Adipose tissue (tissue), 3 donors: ENCODE results near the gene RPL31. TPM values are rescaled to one million over a fixed set of nuclear protein-coding genes. Genes with fewer than 3 reads are reported as not detected.

Source experiments
- H3K27ac ChIP-seq: one replicate; pipeline ENCODE4 v1.5.1; 2013; ENCODE audit warnings: low read depth, low read length
- WGBS, 3 donors: extraction: QIAGEN DNeasy Blood & Tissue Kit; methylation state at CpG; one replicate each; pipeline ENCODE4 v1.1.7; 2013; 5-methylcytosine and 5-hydroxymethylcytosine counted together
- polyA plus RNA-seq, 3 donors: library from polyadenylated mRNA; stranded (reverse); fragments of 200-250 nt; gene quantifications; one replicate each; pipeline ENCODE4 v1.2.3, GENCODE V29; 2013
- donor health status: healthy with polysubstance abuse.
- donor health status: Bipolar disorder and iron deficiency.
- donor health status: healthy.

The RPL31 gene
- polyA plus RNA-seq, 3 donors: 3,599 to 7,151 (median 5,339) TPM

DNA sequence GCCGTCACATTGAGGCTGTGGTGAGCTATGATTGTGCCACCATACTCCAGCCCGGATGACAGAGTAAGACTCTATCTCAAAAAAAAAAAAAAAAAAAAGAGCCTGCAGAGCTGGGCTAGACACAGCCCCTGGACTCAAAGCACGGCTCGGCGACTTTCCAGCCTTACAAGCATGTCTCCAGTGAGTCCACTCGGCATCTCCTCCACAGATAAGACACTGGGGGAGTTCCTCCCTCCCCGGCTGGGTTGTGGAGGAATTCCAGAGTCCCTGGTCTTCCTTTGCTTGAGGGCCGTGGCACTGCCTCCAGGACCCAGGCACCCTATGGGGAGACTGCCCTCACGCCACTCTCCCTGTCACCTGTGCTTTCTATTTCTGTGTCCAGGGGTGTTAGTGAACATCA lies 30.9 kb upstream of the RPL31 start:
- no peak overlapping the region for H3K27ac ChIP-seq
- 76 to 90% (median 77%) methylated on average over 9 of the region's 9 CpGs for WGBS, 3 donors

DNA sequence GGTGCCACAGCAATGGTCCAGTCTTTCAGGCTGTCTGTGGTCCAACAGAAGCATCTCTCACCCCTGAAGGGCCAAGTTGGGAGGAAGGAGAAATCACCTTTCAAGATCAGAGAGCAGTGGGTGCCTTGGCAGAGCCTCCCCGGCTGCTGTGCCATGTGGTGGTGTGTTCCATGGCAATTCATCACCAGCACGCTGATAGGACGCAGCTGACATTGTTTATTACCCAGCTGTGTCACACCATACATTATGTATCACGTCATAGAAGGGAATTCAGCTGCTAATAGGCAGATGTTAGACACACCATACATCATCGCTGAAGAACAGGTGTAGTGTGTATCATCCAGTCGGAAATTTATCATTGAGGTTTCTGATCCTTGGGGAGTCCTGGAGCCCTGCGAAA lies 29.6 kb upstream of the RPL31 start:
- WGBS, 3 donors: 89 to 91% (median 90%) methylated on average over 7 of the region's 7 CpGs
- no peak overlapping the region for H3K27ac ChIP-seq

DNA sequence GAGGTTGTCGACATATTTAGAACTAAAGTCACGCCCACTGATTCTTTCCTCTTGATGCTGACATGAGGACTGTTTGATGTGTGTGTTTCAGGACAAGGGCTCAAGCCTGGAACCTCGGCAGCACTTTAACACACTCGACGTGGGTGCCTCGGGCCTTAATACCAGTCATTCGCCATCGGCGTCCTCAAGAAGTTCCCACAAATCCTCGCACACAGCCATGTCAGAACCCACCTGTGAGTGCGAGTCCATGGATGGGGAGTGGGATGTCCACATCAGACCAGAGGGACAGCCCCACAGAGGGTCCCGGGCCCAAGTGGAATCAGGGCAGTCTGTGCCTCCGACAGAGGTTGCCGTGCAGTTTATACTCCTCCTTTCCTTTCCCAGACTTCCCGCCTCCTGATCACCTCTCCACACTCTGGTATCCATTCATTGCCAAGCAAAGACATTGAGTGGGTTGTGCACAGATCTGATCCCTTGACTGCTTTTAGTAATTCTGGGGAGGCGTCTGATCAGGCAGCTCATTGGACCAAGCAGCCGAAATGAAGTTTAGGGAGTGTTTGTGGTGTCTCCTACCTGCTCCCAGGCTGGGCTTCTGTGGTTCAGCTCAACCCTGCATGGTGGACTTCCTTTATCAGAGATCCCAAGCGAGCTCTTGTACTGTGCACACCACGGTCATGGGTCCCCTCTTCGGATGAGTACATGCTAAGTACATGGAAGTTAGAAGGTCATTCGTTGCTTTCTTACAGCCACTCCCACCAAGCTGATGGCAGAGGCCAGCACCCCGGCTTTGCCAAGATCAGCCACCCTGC lies 27.2 kb upstream of the RPL31 start:
- WGBS, 3 donors: 92 to 94% (median 93%) methylated on average over 22 of the region's 22 CpGs
- H3K27ac ChIP-seq: no peak overlapping the region

DNA sequence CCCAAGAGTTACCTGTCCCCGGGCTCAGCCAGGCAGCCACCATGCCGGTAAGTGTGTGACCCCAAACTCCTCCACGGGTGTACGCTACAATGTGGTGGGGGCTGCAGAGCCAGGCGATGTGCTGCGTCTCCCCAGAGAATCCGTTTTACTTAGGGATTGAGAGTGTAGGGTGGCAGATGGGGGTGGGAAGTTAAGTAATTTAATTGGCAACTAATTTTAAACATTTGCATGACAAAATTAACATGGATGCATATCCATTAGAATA lies 26.6 kb upstream of the RPL31 start:
- WGBS, 3 donors: 94 to 96% (median 95%) methylated on average over 7 of the region's 7 CpGs

DNA sequence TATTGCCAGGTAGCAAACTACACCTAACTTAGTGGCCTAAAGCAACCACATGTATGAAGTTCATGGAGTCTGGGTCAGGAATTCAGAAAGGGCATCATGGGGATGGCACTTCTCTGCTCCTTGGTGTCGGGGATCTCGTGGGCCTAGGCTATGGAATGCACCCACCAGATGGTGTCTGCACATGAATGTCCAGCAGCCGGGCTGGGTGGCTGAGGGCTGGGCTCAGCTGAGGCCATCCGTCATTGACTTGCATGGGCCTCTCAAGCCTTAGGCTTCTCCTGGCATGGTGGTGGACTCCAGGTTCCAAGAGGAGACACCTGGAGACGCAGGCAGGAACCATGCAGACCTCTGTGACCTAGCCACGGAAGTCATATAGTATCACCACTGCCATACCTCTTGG lies 26.0 kb upstream of the RPL31 start:
- WGBS, 3 donors: 87 to 95% (median 87%) methylated on average over 6 of the region's 6 CpGs
- no peak overlapping the region for H3K27ac ChIP-seq

More for the DNA sequence above, 26.6 kb upstream of the RPL31 start:
- no peak overlapping the region for H3K27ac ChIP-seq

DNA sequence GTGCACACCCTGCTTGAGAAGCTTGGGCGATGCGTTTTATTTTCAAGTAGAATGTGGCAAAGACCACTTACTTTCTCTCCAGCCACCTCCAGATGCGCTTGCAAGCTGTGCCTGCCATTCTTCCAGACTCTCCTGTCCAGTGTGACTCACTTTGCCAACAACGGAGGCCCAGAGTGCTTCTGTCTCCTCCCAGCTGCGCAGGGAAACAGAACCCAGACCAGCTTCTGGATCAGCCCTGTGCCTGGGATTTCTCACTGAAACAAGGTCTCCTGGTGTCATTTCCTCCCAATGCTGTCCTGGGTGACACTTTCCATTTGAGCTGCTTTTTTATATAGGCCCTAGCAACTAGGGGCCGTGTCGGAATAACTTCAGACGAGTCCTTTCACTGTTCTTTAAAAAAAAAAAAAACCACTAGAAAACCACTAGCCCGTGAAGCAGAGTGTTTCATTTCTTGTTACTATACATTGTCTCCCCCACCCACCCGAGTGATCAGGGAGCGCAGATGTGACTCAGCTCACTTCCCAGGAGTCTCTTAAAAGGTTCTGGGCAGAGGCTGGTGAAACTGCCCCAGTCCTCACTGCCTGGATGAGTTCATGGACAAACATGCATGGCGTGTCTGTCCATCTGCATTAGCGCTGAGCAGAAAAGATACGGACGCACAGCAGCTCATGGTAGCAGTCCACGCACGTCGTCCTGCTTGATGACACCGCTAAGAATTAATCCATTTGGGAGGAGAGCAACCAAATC lies 25.3 kb upstream of the RPL31 start:
- H3K27ac ChIP-seq: no peak overlapping the region
- 84 to 88% (median 87%) methylated on average over 19 of the region's 19 CpGs for WGBS, 3 donors

DNA sequence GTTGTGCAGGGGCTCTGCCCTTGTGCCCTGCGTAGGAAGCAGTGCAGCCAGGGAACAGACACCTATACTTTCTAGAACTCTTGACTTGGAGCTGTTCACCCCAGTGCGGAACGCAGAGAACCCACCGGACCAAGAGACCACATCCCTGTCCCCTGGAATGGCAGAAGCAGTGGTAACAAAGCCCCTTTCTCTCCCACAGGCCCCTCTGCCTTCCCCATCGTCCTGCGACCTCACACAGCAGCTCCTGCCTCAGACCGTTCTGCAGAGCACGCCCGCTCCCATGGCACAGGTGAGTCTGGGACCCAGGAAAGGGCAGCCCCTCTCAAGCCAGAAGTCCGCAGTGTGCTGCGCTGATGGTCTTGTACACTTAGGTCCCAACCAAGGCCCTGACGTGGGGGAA lies 24.6 kb upstream of the RPL31 start:
- 90 to 93% (median 92%) methylated on average over 12 of the region's 12 CpGs for WGBS, 3 donors

DNA sequence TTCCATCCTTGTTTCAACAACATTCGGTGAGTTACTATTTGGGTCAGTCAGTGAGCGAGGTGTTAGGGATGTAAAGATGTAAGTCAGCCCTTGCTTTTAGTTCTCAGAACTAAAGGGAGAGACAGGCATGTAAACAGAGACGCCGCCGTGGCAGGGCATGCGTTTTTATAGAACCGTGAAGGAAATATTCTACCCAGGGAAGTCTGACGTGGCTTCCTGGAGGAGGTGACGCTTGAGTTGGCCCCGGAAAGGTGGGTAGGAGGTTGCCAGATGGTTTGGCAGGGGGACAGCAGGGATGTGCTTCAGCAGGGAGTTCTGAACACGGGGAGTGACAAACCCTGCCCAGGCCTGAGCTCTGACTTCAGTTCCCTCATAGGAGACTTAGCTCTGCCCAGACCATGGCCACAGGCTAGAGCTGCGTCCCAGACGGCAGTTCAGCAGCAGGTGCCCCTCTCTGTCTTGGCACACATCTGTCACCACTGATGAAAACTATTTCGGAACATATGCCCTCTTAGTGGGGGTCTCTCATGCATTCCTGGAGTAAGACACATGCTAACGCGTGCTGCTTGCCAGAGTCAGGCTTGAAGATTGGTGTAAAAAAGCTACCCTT lies 23.4 kb upstream of the RPL31 start:
- H3K27ac ChIP-seq: no peak overlapping the region
- 82 to 86% (median 83%) methylated on average over 16 of the region's 16 CpGs for WGBS, 3 donors

More for the DNA sequence above, 24.6 kb upstream of the RPL31 start:
- no peak overlapping the region for H3K27ac ChIP-seq

DNA sequence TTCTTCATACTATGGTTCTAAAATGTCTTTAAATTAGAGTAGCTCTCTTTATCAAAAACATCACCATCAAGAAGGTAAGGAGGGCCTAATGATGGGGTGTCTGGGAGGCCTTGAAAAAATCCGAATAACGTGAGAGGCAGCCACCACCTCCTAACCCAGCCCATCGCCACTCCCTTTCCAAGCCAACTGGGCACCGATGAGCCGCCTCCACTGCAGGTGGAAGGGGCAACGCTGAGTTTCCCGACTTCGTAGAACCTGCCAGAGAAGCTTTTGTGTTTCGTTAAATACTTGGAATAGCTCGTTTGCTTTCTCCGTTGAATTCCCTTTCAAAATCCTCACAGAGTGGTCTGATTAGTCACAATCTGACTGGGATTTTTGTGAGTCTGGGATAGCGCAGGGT lies 22.0 kb upstream of the RPL31 start:
- H3K27ac ChIP-seq: no peak overlapping the region
- 92 to 96% (median 93%) methylated on average over 12 of the region's 12 CpGs for WGBS, 3 donors

DNA sequence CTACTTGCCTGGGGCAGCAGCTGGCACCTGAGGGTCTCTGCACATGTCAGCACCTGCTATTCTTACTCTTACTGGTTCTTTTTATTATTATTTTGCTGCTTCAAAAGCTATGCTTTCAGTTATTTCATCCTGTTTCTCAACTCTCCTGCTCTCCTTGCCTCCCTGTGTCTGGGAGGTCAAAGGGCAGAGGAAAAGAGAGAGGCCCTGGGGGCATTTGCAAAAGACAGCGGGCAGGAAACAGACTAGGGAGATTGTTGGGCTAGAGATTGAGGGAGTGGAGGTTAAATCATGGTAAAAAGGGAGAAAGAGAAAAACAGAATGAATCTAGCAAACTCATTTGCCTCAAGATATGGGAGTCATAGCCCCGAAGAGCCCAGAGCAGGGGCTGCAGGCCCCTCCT lies 21.1 kb upstream of the RPL31 start:
- 79 to 89% (median 82%) methylated on average over 2 of the region's 2 CpGs for WGBS, 3 donors
- no peak overlapping the region for H3K27ac ChIP-seq

DNA sequence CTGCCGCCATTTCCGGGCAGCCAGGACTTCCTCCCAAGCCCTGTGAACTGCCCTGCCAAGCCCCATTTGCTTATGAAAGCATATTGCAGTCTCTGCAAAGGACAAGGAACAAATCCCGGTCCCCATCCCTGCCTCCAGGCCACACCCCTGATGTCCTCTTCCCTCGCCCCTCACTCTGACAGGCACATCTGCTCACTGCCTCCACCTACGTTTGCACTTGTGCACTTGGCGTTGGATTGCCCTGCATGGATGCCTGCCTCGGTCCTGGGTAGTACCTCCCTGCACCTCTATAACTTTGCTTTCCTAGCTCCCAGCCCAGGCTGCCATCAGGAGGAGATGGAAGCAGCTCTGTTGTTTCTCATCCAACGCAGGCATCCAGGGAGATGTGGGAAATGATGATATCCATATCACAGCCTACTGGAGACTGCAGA lies 19.6 kb upstream of the RPL31 start:
- 79 to 87% (median 82%) methylated on average over 8 of the region's 8 CpGs for WGBS, 3 donors
- no peak overlapping the region for H3K27ac ChIP-seq

DNA sequence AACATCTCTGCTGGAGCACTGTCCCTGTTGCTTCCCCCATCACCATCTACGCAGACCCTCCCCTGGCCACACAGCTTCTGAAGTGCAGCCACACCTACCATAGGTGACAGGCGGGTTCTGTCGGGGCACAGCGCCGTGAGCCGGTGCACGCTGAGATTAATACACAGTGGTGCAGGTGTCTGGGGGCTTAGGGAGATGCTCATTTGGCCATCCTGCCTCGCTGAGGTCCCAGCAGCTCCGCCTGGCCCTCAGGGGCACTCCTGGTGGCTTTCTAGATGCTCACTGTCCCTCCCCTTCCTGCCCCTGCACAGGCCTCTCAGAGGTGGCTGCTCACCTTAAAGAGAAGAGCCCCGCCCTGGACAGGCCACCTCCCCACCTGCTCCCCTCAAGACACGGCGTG lies 18.9 kb upstream of the RPL31 start:
- 93 to 95% (median 94%) methylated on average over 12 of the region's 12 CpGs for WGBS, 3 donors

DNA sequence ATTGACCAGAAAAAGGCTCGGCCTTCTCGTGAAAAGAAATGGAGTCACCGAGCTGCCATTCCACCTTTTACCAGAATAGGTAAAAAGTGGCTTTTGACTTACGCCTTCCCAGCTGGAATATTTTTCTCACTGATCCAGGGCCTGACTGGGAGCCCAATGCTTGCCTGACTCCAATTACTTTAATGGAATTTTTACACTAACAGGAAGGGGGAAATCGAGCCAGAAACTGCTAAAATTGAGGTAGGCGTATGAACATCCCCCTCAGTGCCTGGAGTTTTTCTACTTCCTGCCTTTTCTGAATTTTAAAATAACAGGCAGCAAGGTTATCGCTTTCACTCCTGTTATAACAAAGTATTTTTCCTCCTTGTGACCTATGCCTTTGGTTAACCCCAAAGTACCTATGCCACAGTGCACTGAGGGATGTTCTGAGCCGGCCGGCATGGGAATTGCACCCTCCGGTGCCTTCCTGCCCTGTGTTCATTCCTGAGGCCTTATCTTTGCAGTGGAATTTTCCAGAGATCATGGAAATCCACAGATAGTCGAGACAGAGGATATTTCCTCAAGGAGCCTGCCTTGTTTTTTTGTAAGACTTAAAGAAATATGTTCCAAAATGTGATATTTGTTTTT lies 18.3 kb upstream of the RPL31 start:
- H3K27ac ChIP-seq: no peak overlapping the region
- 58 to 70% (median 70%) methylated on average over 11 of the region's 11 CpGs for WGBS, 3 donors

More for the DNA sequence above, 18.9 kb upstream of the RPL31 start:
- no peak overlapping the region for H3K27ac ChIP-seq

DNA sequence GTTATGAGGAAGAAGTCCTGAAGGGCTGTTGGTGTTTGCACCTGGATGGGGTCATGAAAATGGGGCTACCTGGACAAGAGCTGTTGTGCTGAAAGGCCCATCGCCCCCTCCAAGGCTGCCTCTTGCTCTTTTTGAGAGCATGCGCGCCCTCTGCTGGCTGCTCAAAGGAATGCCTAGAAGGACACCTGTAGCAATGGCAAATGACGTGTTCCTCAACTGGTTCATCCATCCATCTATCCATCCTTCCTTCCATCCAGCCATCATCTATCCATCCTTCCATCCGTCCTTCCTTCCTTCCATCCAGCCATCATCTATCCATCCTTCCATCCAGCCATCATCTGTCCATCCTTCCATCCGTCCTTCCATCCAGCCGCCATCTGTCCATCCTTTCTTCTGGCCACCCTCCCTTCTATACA lies 17.2 kb upstream of the RPL31 start:
- 28 to 32% (median 31%) methylated on average over 7 of the region's 7 CpGs for WGBS, 3 donors
- H3K27ac ChIP-seq: no peak overlapping the region

DNA sequence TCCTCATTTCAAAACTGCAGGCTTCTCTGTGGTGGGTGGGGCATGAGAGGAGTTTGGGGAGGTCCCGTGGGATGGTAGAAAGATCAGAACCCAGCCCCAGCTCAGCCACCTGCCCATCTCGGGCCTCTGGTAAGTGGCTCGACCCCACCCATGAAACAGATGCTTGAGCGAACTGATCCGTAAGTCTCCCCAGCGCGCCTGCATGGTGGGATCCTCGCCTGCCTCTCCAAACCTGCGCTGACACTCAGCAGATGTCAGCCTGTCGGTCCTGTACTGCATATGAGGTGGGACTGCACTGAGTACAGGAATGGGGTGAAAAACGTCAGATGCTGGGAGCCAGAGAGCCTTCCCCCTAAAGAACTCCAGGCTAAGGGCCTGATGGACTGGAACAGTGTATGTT lies 15.9 kb upstream of the RPL31 start:
- no peak overlapping the region for H3K27ac ChIP-seq
- 91 to 93% (median 92%) methylated on average over 11 of the region's 11 CpGs for WGBS, 3 donors

DNA sequence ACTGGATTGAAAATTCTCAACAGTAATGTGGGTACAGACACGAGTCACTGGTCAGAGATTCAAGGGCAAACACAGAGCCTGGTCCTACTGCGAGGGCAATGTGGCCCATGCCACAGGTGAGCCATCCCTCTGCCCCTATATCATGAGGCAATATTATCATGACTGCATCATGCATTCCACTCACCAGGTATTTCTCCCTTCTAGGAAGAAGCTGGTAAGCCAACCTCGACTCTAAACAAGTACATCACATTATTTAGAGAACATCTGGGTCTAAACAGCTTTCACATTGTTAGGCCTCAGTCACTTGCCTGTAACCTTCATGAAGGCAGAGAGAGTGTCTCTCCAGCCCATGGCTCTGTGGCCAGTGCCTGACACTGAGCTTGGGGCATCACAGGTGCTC lies 14.6 kb upstream of the RPL31 start:
- no peak overlapping the region for H3K27ac ChIP-seq
- WGBS, 3 donors: 83 to 92% (median 90%) methylated on average over 3 of the region's 3 CpGs

DNA sequence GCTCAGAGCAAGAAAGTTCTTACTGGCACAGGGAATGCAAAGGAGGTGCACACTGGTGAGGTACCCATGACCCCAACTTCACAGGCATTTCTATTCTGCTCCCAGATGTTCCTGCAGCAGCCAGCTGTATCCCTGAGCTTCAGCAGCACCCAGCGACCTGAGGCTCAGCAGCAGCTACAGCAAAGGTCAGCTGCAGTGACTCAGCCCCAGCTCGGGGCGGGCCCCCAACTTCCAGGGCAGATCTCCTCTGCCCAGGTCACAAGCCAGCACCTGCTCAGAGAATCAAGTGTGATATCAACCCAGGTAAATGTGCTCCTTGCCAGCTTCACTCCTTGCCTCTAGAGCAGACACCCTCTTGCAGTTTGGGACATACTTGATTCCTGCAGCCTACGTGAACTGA lies 14.1 kb upstream of the RPL31 start:
- WGBS, 3 donors: 86 to 92% (median 89%) methylated on average over 4 of the region's 4 CpGs
- H3K27ac ChIP-seq: no peak overlapping the region

DNA sequence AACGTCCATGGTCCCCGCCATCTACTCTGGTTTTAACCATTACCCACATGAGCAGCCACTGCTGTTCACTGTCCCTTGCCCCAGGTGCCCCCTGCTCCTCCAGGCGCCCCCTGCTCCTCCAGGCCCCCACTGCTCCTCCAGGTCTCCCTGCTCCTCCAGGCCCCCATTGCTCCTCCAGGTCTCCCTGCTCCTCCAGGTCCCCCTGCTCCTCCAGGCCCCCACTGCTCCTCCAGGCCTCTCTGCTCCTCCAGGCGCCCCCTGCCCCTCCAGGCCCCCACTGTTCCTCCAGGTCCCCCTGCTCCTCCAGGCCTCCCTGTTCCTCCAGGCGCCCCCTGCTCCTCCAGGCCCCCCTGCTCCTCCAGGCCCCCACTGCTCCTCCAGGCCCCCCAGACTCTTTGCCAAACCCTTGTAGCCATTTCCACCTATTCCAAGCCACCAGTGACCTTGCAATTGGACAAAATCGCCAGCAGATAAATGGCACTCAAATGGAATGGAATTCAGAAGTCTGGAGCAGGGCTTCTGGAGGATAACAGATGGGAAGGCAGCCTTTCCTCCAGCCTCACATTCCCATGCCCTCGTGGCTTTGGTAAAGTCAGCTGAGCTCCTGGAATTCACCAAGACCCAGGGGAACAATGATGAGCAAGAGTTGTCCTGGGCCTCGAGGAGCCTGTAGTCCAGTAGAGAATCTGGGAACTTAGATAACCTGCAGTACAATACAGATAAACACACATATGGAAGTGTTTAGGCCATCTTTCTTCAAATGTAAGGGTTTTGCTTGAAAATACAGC lies 13.3 kb upstream of the RPL31 start:
- H3K27ac ChIP-seq: no peak overlapping the region
- 78 to 85% (median 85%) methylated on average over 7 to 8 of the region's 8 CpGs for WGBS, 3 donors
